Activated effector memory CD4-positive, alpha-beta T cell treated with Interleukin-2 at 50 U/mL for 16 hours (primary cell): ENCODE data around the gene CREB1.

ENCODE experiments used
- DNase-seq: peaks from one replicate; pipeline ENCODE4 v3.0.0-alpha.2; 2020

CREB1 gene

GRCh38 chr2:207504513-207505170 is 25.1 kb upstream of the CREB1 start:
- no peak for DNase-seq

- no peak for DNase-seq
Measured at GRCh38 chr2:207505171-207505570, 24.6 kb upstream of the CREB1 start.

- no peak for DNase-seq
Measured at GRCh38 chr2:207505728-207506127, 24.0 kb upstream of the CREB1 start.

GRCh38 chr2:207506426-207506825 is 23.3 kb upstream of the CREB1 start:
- no peak for DNase-seq

GRCh38 chr2:207510148-207510547 is 19.6 kb upstream of the CREB1 start:
- no peak for DNase-seq

GRCh38 chr2:207511851-207512250 is 17.9 kb upstream of the CREB1 start:
- DNase-seq: no peak

- DNase-seq: no peak
Measured at GRCh38 chr2:207512356-207512755, 17.4 kb upstream of the CREB1 start.

- no peak for DNase-seq
Measured at GRCh38 chr2:207513551-207514257, 16.1 kb upstream of the CREB1 start.

GRCh38 chr2:207514451-207514850 is 15.3 kb upstream of the CREB1 start:
- DNase-seq: no peak

GRCh38 chr2:207515671-207516070 is 14.1 kb upstream of the CREB1 start:
- no peak for DNase-seq

GRCh38 chr2:207516206-207516605 is 13.6 kb upstream of the CREB1 start:
- no peak for DNase-seq

- DNase-seq: no peak
Measured at GRCh38 chr2:207523005-207523404, 6.8 kb upstream of the CREB1 start.

- no peak for DNase-seq
Measured at GRCh38 chr2:207525296-207525695, 4.5 kb upstream of the CREB1 start.

GRCh38 chr2:207528980-207529329 is 807 bp upstream of the CREB1 start:
- peak; percentile 49 for DNase-seq

- peak; percentile 41 for DNase-seq
Measured at GRCh38 chr2:207530160-207531031, 634 bp downstream of the CREB1 start.

- no peak for DNase-seq
Measured at GRCh38 chr2:207531032-207531952, 1.5 kb downstream of the CREB1 start.

- no peak for DNase-seq
Measured at GRCh38 chr2:207532676-207533075, 2.9 kb downstream of the CREB1 start.

- DNase-seq: no peak
Measured at GRCh38 chr2:207533461-207534008, 3.8 kb downstream of the CREB1 start.

- no peak for DNase-seq
Measured at GRCh38 chr2:207534417-207534816, 4.7 kb downstream of the CREB1 start.

GRCh38 chr2:207539470-207539869 is 9.7 kb downstream of the CREB1 start:
- DNase-seq: no peak

GRCh38 chr2:207540431-207540830 is 10.7 kb downstream of the CREB1 start:
- DNase-seq: no peak

- no peak for DNase-seq
Measured at GRCh38 chr2:207541933-207542332, 12.2 kb downstream of the CREB1 start.
